ENCODE results near the gene MTMR12.

- no peak for TF ChIP-seq TAF1 (IDR thresholded peaks at IDR 0.05; ENCODE audit: low read depth)
- TF ChIP-seq, protein P1, sequence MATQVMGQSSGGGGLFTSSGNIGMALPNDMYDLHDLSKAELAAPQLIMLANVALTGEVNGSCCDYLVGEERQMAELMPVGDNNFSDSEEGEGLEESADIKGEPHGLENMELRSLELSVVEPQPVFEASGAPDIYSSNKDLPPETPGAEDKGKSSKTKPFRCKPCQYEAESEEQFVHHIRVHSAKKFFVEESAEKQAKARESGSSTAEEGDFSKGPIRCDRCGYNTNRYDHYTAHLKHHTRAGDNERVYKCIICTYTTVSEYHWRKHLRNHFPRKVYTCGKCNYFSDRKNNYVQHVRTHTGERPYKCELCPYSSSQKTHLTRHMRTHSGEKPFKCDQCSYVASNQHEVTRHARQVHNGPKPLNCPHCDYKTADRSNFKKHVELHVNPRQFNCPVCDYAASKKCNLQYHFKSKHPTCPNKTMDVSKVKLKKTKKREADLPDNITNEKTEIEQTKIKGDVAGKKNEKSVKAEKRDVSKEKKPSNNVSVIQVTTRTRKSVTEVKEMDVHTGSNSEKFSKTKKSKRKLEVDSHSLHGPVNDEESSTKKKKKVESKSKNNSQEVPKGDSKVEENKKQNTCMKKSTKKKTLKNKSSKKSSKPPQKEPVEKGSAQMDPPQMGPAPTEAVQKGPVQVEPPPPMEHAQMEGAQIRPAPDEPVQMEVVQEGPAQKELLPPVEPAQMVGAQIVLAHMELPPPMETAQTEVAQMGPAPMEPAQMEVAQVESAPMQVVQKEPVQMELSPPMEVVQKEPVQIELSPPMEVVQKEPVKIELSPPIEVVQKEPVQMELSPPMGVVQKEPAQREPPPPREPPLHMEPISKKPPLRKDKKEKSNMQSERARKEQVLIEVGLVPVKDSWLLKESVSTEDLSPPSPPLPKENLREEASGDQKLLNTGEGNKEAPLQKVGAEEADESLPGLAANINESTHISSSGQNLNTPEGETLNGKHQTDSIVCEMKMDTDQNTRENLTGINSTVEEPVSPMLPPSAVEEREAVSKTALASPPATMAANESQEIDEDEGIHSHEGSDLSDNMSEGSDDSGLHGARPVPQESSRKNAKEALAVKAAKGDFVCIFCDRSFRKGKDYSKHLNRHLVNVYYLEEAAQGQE (IDR thresholded peaks at IDR 0.05; ENCODE audit: low read depth): no peak
- TF ChIP-seq CREB1 (IDR thresholded peaks at IDR 0.05; ENCODE audit: low read depth): no peak
These were observed 9.0 kb downstream of the MTMR12 start for GRCh38 chr5:32303755-32304120.

Measured in Ishikawa (cell line).